ENCODE measurements around the gene CCDC12.

Gene CCDC12

GRCh38 chr3:46930166-46930944 is 46.2 kb downstream of the CCDC12 start:
- no peak for DNase-seq (ENCODE audit: low read depth)
- H3K4me3 ChIP-seq (ENCODE audit: low read depth, low read length), result no peak overlapping the region

- DNase-seq (ENCODE audit: low read depth), result no peak
- no peak overlapping the region for H3K4me3 ChIP-seq (ENCODE audit: low read depth, low read length)
These were observed 47.2 kb downstream of the CCDC12 start for GRCh38 chr3:46929324-46929723.

DNA sequence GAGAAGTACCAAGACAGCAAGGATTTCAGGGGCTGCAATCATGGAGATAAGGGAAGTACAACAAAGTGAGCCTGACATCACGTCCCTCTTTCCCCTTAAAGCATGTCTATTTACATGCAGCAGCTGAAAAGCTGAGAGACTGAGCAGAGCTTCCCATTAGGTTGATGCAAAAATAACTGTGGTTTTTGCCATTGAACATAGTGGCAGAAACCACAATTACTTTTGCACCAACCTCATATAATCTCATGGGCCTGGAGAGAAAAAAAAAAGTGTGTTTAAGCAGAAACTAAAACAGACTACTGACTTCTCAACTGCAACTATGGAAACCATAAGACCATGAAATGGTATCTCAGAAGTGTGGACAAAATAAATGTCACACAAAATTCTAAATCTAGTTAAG is 48.3 kb downstream of the CCDC12 start:
- DNase-seq (ENCODE audit: low read depth), result no peak

GRCh38 chr3:46927718-46928073 is 48.8 kb downstream of the CCDC12 start:
- no peak for DNase-seq (ENCODE audit: low read depth)
- H3K4me3 ChIP-seq (ENCODE audit: low read depth, low read length), result no peak overlapping the region

More for the DNA sequence above, 48.3 kb downstream of the CCDC12 start:
- no peak overlapping the region for H3K4me3 ChIP-seq (ENCODE audit: low read depth, low read length)

GRCh38 chr3:46926871-46927717 is 49.5 kb downstream of the CCDC12 start:
- H3K4me3 ChIP-seq (ENCODE audit: low read depth, low read length), result no peak overlapping the region
- DNase-seq (ENCODE audit: low read depth), result no peak

- no peak overlapping the region for H3K4me3 ChIP-seq (ENCODE audit: low read depth, low read length)
- DNase-seq (ENCODE audit: low read depth), result no peak
These were observed 50.1 kb downstream of the CCDC12 start for GRCh38 chr3:46926447-46926846.

DNA sequence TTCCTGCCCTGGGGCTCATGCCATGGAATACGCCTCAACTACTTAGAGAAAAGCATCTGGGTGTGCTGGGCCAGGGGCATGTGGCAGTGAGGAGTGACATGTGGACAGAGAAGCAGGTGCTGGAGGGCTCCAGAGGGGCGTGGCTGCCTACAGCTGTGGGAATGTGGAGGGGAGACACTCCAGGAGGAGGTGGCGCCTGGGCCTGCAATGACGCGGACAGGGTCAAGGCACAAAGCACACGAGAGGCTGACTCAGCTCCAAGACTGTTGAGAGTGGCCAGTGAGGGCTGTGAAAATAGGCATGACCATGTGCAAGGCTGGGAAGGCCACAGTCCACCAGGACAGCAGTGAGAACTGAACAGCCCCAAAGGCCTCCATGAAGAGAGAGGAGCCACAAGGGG is 50.5 kb downstream of the CCDC12 start:
- H3K4me3 ChIP-seq (ENCODE audit: low read depth, low read length), result no peak overlapping the region
- DNase-seq (ENCODE audit: low read depth), result peak; percentile 53

- H3K4me3 ChIP-seq (ENCODE audit: low read depth, low read length), result no peak overlapping the region
- no peak for DNase-seq (ENCODE audit: low read depth)
These were observed 51.0 kb downstream of the CCDC12 start for GRCh38 chr3:46925585-46925934.

DNA sequence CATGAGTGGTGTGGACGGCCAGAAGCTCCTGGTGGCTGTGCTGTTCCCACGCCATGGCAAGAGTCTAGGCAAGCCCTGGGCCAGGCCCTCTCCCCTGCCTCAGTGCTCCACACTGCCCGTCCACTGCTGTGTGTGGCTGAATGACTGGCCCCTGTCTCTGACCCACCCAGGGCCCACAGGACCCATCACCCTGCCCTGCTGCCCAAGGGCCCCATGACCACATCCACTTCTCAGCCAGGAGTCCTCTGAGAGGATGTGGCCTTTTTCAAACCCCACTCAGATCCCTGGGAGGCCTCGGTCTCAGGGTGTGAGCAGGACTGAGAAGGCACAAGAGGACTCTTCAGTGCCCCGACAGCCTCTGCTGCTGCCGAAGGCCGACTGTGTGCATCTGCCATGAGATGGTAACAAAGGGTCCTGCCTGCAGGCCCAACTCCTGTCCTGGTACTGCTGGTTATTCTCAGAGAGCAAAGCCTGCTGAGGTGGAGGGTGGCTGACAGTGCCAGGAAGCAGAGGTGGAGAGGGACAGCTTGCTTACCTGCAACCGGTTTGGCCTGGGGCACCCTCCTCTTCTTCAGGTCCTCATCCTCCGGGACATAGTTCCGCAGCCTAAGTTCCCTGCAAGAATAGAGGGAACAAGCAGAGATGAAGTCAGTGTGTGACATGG is 51.5 kb downstream of the CCDC12 start:
- DNase-seq (ENCODE audit: low read depth), result no peak
- H3K4me3 ChIP-seq (ENCODE audit: low read depth, low read length), result no peak overlapping the region

DNA sequence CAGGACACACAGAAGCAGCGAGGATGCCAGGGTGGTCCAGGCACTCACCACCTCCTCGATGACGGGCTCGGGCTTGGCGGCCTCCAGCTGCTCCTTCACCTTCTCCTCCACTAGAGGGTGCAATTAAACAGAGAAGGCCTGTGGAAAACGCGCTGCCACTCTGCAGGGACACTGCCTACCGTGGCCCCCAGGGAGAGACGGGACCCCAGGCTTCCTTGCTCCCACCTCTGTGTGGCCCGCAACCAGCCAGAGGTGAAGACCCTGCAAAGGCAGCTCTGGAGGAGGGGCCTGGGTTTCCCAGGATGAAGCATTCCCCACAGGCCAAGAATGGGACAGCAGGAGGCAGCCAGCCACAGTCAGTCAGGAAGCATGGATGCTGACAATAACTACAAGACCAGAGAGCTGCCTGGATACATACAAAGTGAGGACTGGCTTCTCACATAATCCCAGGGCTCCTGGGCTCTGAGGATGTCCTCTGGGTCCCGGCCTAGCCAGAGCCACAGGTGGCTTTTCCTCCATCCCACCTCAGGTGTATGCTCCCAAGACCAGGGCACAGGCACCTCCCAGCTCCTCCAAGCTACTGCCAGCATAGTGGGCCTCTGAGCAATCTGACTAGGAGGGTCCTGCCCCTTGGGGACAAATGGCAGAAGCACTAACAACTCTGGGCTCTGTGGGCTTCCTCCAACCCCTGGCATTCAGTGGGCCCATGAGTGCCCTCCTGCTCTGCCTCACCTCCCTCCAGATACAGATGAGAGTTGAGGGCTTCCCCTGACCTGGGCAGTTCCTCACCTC is 52.8 kb downstream of the CCDC12 start:
- no peak for DNase-seq (ENCODE audit: low read depth)
- H3K4me3 ChIP-seq (ENCODE audit: low read depth, low read length), result no peak overlapping the region

DNA sequence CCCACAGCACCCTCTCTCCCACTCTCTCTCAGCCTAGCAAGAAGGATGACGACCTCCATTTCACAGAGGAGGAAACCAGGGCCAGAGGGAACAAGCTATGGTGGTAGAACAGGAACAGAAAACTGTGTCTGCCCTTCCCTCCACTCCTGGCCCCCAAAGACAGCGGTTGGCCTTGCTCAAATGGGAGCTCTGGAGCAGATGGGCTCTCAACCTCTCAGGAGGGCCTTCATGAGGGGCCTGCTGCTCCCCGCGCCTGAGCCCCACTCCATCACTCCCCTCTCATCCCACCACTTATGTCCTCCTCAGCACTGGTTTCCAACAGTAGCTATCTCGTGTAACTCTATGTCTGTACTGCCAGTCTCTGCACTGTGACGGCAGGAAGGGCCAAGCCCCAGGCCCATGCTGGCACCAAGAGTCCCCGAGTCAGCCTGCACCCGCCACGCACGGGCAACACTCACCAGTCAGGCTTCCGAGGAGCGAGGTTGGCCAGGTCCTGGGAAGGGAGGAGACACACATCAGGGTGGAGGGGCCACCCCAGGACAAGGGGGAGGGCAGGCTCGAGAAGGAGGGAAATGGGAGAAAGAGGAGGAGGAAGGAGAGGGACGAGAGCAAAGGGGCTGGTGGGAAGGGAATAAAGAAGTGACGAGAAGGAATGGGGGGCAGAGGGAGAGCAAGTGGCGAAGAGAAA is 53.5 kb downstream of the CCDC12 start:
- H3K4me3 ChIP-seq (ENCODE audit: low read depth, low read length), result no peak overlapping the region
- DNase-seq (ENCODE audit: low read depth), result no peak

- H3K4me3 ChIP-seq (ENCODE audit: low read depth, low read length), result no peak overlapping the region
- DNase-seq (ENCODE audit: low read depth), result no peak
These were observed 54.1 kb downstream of the CCDC12 start for GRCh38 chr3:46922426-46922825.

- no peak overlapping the region for H3K4me3 ChIP-seq (ENCODE audit: low read depth, low read length)
- no peak for DNase-seq (ENCODE audit: low read depth)
These were observed 54.7 kb downstream of the CCDC12 start for GRCh38 chr3:46921871-46922271.

DNA sequence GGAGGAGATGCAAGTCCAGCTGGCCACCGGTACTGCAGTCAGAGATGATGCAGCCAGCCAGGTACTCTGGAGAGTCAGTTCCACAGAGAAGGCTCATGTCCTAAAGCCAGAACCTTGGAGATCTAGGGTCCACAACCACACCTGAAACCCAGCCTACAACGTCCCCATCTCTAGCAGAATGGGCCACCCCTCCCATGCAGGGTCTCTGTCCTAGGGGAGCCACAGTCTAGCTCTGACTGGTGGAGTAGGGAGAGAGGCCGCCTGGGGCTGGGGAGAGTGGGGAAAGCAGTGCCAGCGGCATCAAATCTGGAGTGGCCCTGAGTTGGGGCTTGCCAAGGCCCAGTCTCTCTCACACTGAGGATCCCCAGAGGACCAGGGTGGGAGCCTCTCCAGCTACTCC is 55.5 kb downstream of the CCDC12 start:
- DNase-seq (ENCODE audit: low read depth), result no peak
- H3K4me3 ChIP-seq (ENCODE audit: low read depth, low read length), result no peak overlapping the region

- no peak overlapping the region for H3K4me3 ChIP-seq (ENCODE audit: low read depth, low read length)
- no peak for DNase-seq (ENCODE audit: low read depth)
These were observed 57.9 kb downstream of the CCDC12 start for GRCh38 chr3:46918634-46919033.

GRCh38 chr3:46918202-46918601 is 58.3 kb downstream of the CCDC12 start:
- DNase-seq (ENCODE audit: low read depth), result no peak
- no peak overlapping the region for H3K4me3 ChIP-seq (ENCODE audit: low read depth, low read length)

- DNase-seq (ENCODE audit: low read depth), result no peak
- no peak overlapping the region for H3K4me3 ChIP-seq (ENCODE audit: low read depth, low read length)
These were observed 59.3 kb downstream of the CCDC12 start for GRCh38 chr3:46917257-46917656.

DNA sequence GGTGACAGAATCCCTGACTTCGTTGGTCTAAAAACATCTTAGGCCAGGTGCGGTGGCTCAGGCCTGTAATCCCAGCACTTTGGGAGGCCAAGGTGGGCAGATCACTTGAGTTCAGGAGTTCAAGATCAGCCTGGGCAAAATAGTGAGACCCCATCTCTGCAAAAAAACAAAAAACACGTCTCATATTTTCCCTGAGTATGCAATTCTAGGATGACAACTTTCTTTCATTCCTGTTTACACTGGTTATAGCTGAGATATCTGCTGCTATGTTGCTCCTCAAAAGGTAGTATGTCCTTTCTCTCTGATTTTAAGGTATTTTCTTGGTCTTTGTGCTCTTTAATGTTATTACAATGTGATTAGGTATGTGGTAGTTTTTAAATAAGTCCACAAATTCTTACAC is 59.7 kb downstream of the CCDC12 start:
- H3K4me3 ChIP-seq (ENCODE audit: low read depth, low read length), result no peak overlapping the region
- DNase-seq (ENCODE audit: low read depth), result no peak

- no peak overlapping the region for H3K4me3 ChIP-seq (ENCODE audit: low read depth, low read length)
- no peak for DNase-seq (ENCODE audit: low read depth)
These were observed 60.3 kb downstream of the CCDC12 start for GRCh38 chr3:46916278-46916677.
